ENCODE results near the gene RNF4. TPM values are rescaled to one million over a fixed set of nuclear protein-coding genes. Genes with fewer than 3 reads are reported as not detected.

Gene RNF4
- total and polyA plus RNA-seq, 2 donors = 41.3 to 43.1 TPM

GRCh38 chr4:2451036-2451520 lies 17.8 kb upstream of the RNF4 start:
- 93% methylated on average over 10 of the region's 10 CpGs for WGBS
- Histone ChIP-seq H3K27ac (ENCODE audit: low read depth in 1 of 2, low read length in 1 of 2) (no peak overlapping the region), H3K27me3 (ENCODE audit: control insufficient read depth in 2 of 2, insufficient read depth in 1 of 2, low read length in 1 of 2) (peaks cover 0 to 6% of the 10 kb centered on the region in 2 donors), H3K9me3 (ENCODE audit: control insufficient read depth in 2 of 2, insufficient read depth in 1 of 2, low read length in 1 of 2) (peaks cover 0 to 1% of the 10 kb centered on the region in 2 donors), H3K36me3 (ENCODE audit: control insufficient read depth in 2 of 2, insufficient read depth in 2 of 2, low read length in 1 of 2) (no peaks in the 10 kb centered on the region), H3K4me1 (ENCODE audit: control insufficient read depth in 2 of 2, insufficient read depth in 2 of 2, low read length in 2 of 2) (no peaks in the 10 kb centered on the region), H3K4me3 (ENCODE audit: low read length in 2 of 2) (no peak overlapping the region)
- DNase-seq (ENCODE audit: low read depth in 6 of 9, low spot score in 9 of 9) = no peak

- Histone ChIP-seq H3K9me3 (ENCODE audit: control insufficient read depth in 2 of 2, insufficient read depth in 1 of 2, low read length in 1 of 2) (peaks cover 0 to 1% of the 10 kb centered on the region in 2 donors), H3K4me1 (ENCODE audit: control insufficient read depth in 2 of 2, insufficient read depth in 2 of 2, low read length in 2 of 2) (no peaks in the 10 kb centered on the region), H3K36me3 (ENCODE audit: control insufficient read depth in 2 of 2, insufficient read depth in 2 of 2, low read length in 1 of 2) (no peaks in the 10 kb centered on the region), H3K27me3 (ENCODE audit: control insufficient read depth in 2 of 2, insufficient read depth in 1 of 2, low read length in 1 of 2) (peaks cover 0 to 6% of the 10 kb centered on the region in 2 donors), H3K4me3 (ENCODE audit: low read length in 2 of 2) (no peak overlapping the region), H3K27ac (ENCODE audit: low read depth in 1 of 2, low read length in 1 of 2) (no peak overlapping the region)
- DNase-seq (ENCODE audit: low read depth in 6 of 9, low spot score in 9 of 9) = no peak
- WGBS = 93% methylated on average over 25 of the region's 25 CpGs
Measured at GRCh38 chr4:2451821-2452785, 16.8 kb upstream of the RNF4 start.

DNA sequence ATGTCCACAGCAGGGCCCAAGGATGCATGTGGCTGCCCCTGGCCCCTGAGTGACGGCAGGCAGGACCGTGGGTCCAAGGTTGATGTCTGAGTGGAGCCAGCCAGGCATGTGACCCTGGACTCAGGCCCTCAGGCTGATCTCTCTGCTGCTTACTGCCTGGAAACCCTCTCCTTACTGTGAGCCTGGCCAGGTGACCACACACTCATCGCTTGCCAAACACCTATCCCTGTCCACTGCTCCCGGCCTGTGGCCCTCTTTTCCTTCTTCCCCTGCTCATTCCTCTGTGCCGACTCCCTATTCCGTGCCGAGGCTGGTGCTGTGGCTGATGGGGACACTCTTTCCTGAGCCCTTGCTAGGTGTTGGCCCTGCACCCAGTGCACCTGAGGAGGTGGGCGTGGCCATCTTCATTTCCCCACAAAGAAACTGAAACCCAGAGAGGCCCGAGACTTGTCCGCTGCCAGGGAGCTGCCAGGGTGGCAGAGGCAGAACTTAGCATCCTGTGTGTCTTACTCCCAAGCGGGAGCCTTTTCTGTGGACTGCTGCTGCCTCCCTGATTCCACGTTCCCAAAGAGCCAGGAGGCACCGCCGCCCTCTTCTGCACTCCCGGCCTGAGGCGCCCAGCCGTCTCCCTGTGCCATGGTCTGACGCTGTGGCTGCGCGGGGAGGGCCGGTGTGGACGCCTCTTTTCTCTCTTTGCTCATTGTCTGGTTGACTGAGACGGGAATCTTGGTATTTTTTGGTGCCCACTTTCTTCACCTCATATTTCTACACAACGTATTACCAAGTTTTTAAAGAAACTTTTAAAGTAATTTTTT lies 11.2 kb upstream of the RNF4 start:
- Histone ChIP-seq H3K36me3 (ENCODE audit: control insufficient read depth in 2 of 2, insufficient read depth in 2 of 2, low read length in 1 of 2) (no peaks in the 10 kb centered on the region), H3K9me3 (ENCODE audit: control insufficient read depth in 2 of 2, insufficient read depth in 1 of 2, low read length in 1 of 2) (no peaks in the 10 kb centered on the region), H3K27me3 (ENCODE audit: control insufficient read depth in 2 of 2, insufficient read depth in 1 of 2, low read length in 1 of 2) (peaks cover 0 to 31% of the 10 kb centered on the region in 2 donors), H3K4me1 (ENCODE audit: control insufficient read depth in 2 of 2, insufficient read depth in 2 of 2, low read length in 2 of 2) (peaks cover 3 to 4% of the 10 kb centered on the region in 2 donors), H3K27ac (ENCODE audit: low read depth in 1 of 2, low read length in 1 of 2) (no peak overlapping the region), H3K4me3 (ENCODE audit: low read length in 2 of 2) (no peak overlapping the region)
- 95% methylated on average over 24 of the region's 24 CpGs for WGBS
- DNase-seq (ENCODE audit: low read depth in 6 of 9, low spot score in 9 of 9) = no peak

GRCh38 chr4:2458546-2459491 lies 10.1 kb upstream of the RNF4 start:
- no peak for DNase-seq (ENCODE audit: low read depth in 6 of 9, low spot score in 9 of 9)

GRCh38 chr4:2459589-2460349 lies 9.1 kb upstream of the RNF4 start:
- H3K27me3 ChIP-seq (ENCODE audit: control insufficient read depth in 2 of 2, insufficient read depth in 1 of 2, low read length in 1 of 2) = peaks cover 3 to 47% of the 10 kb centered on the region in 2 donors
- H3K27ac ChIP-seq (ENCODE audit: low read depth in 1 of 2, low read length in 1 of 2) = no peak overlapping the region
- peaks cover 8 to 10% of the 10 kb centered on the region in 2 donors for H3K4me1 ChIP-seq (ENCODE audit: control insufficient read depth in 2 of 2, insufficient read depth in 2 of 2, low read length in 2 of 2)
- H3K4me3 ChIP-seq (ENCODE audit: low read length in 2 of 2) = no peak overlapping the region
- H3K36me3 ChIP-seq (ENCODE audit: control insufficient read depth in 2 of 2, insufficient read depth in 2 of 2, low read length in 1 of 2) = no peaks in the 10 kb centered on the region
- no peak for DNase-seq (ENCODE audit: low read depth in 6 of 9, low spot score in 9 of 9)
- WGBS = 97% methylated on average over 19 of the region's 19 CpGs
- H3K9me3 ChIP-seq (ENCODE audit: control insufficient read depth in 2 of 2, insufficient read depth in 1 of 2, low read length in 1 of 2) = peaks cover 0 to 5% of the 10 kb centered on the region in 2 donors

More at GRCh38 chr4:2458546-2459491, 10.1 kb upstream of the RNF4 start:
- no peaks in the 10 kb centered on the region for H3K36me3 ChIP-seq (ENCODE audit: control insufficient read depth in 2 of 2, insufficient read depth in 2 of 2, low read length in 1 of 2)
- H3K9me3 ChIP-seq (ENCODE audit: control insufficient read depth in 2 of 2, insufficient read depth in 1 of 2, low read length in 1 of 2) = peaks cover 0 to 5% of the 10 kb centered on the region in 2 donors
- peaks cover 8 to 10% of the 10 kb centered on the region in 2 donors for H3K4me1 ChIP-seq (ENCODE audit: control insufficient read depth in 2 of 2, insufficient read depth in 2 of 2, low read length in 2 of 2)
- WGBS = 94% methylated on average over 38 of the region's 38 CpGs
- no peak overlapping the region for H3K27ac ChIP-seq (ENCODE audit: low read depth in 1 of 2, low read length in 1 of 2)
- H3K4me3 ChIP-seq (ENCODE audit: low read length in 2 of 2) = no peak overlapping the region
- H3K27me3 ChIP-seq (ENCODE audit: control insufficient read depth in 2 of 2, insufficient read depth in 1 of 2, low read length in 1 of 2) = peaks cover 3 to 42% of the 10 kb centered on the region in 2 donors

GRCh38 chr4:2461246-2461960 lies 7.5 kb upstream of the RNF4 start:
- Histone ChIP-seq H3K27ac (ENCODE audit: low read depth in 1 of 2, low read length in 1 of 2) (no peak overlapping the region), H3K4me3 (ENCODE audit: low read length in 2 of 2) (no peak overlapping the region), H3K9me3 (ENCODE audit: control insufficient read depth in 2 of 2, insufficient read depth in 1 of 2, low read length in 1 of 2) (peaks cover 0 to 5% of the 10 kb centered on the region in 2 donors), H3K27me3 (ENCODE audit: control insufficient read depth in 2 of 2, insufficient read depth in 1 of 2, low read length in 1 of 2) (peaks cover 3 to 48% of the 10 kb centered on the region in 2 donors), H3K4me1 (ENCODE audit: control insufficient read depth in 2 of 2, insufficient read depth in 2 of 2, low read length in 2 of 2) (peaks cover 8 to 10% of the 10 kb centered on the region in 2 donors), H3K36me3 (ENCODE audit: control insufficient read depth in 2 of 2, insufficient read depth in 2 of 2, low read length in 1 of 2) (peaks cover 0 to 5% of the 10 kb centered on the region in 2 donors)
- 90% methylated on average over 15 of the region's 15 CpGs for WGBS
- DNase-seq (ENCODE audit: low read depth in 6 of 9, low spot score in 9 of 9) = no peak

GRCh38 chr4:2462218-2462991 lies 6.5 kb upstream of the RNF4 start:
- H3K36me3 ChIP-seq (ENCODE audit: control insufficient read depth in 2 of 2, insufficient read depth in 2 of 2, low read length in 1 of 2) = peaks cover 0 to 5% of the 10 kb centered on the region in 2 donors
- peak in 5 of 9 donors; percentile 29 to 70 (median 53) for DNase-seq (ENCODE audit: low read depth in 6 of 9, low spot score in 9 of 9)
- H3K4me3 ChIP-seq (ENCODE audit: low read length in 2 of 2) = peak overlapping the region in 1 of 2 donors; percentile 58
- peaks cover 3 to 48% of the 10 kb centered on the region in 2 donors for H3K27me3 ChIP-seq (ENCODE audit: control insufficient read depth in 2 of 2, insufficient read depth in 1 of 2, low read length in 1 of 2)
- peaks cover 8 to 10% of the 10 kb centered on the region in 2 donors for H3K4me1 ChIP-seq (ENCODE audit: control insufficient read depth in 2 of 2, insufficient read depth in 2 of 2, low read length in 2 of 2)
- H3K27ac ChIP-seq (ENCODE audit: low read depth in 1 of 2, low read length in 1 of 2) = no peak overlapping the region
- WGBS = 6% methylated on average over 99 of the region's 99 CpGs
- H3K9me3 ChIP-seq (ENCODE audit: control insufficient read depth in 2 of 2, insufficient read depth in 1 of 2, low read length in 1 of 2) = peaks cover 0 to 5% of the 10 kb centered on the region in 2 donors
